Keratinocyte (primary cell): Measurements from ENCODE around the gene NGB. TPM values are rescaled to one million over a fixed set of nuclear protein-coding genes. Genes with fewer than 3 reads are reported as not detected.
A peak's percentile ranks its signal among the peaks of the same experiment; 100 is the strongest.

Source experiments
- DNase-seq: peaks from one replicate; pipeline ENCODE4 v3.0.0-alpha.2; 2011; ENCODE audit warnings: low read depth, missing footprints, low spot score
- FAIRE-seq: peaks from 2 replicates; lab custom pipeline; 2011; peaks lifted over from hg19 to GRCh38; lab: Jason Lieb, UNC
- H2AFZ ChIP-seq: 2 replicates; pipeline ENCODE4 v1.6.0; 2012; ENCODE audit warnings: low read length, control low read depth, inconsistent platforms; ENCODE audit not compliant: control insufficient read depth
- H3K27ac ChIP-seq: 2 replicates; pipeline ENCODE4 v1.5.1; 2011; ENCODE audit warnings: low read length; ENCODE audit not compliant: control insufficient read depth, insufficient read depth
- H3K27me3 ChIP-seq: 3 replicates; pipeline ENCODE4 v1.6.0; 2011; ENCODE audit warnings: low read length; ENCODE audit not compliant: control insufficient read depth, insufficient read depth; ENCODE audit errors: extremely low read depth
- H3K36me3 ChIP-seq, 2 experiments: 2 replicates in 1 of 2; 3 replicates in 1 of 2; pipeline ENCODE4 v1.5.1; 2011; ENCODE audit warnings: low read length in 2 of 2, mild to moderate bottlenecking in 1 of 2; ENCODE audit not compliant: control insufficient read depth in 2 of 2, insufficient read depth in 2 of 2; ENCODE audit errors: extremely low read depth in 1 of 2
- H3K4me1 ChIP-seq: 3 replicates; pipeline ENCODE4 v1.5.1; 2011; ENCODE audit warnings: low read length; ENCODE audit not compliant: control insufficient read depth, insufficient read depth; ENCODE audit errors: extremely low read depth
- H3K4me2 ChIP-seq: 3 replicates; pipeline ENCODE4 v1.6.0; 2011; ENCODE audit warnings: low read depth, low read length; ENCODE audit not compliant: control insufficient read depth, insufficient read depth; ENCODE audit errors: extremely low read depth
- H3K4me3 ChIP-seq, 3 experiments: fragments of 200-600 bp in 1 of 3; sonication (generic) in 1 of 3; 2 replicates in 2 of 3; 3 replicates in 1 of 3; pipeline ENCODE4 v1.5.1; 2011 to 2016; ENCODE audit warnings: low read length in 3 of 3, mild to moderate bottlenecking in 3 of 3, control low read depth in 2 of 3, inconsistent platforms in 1 of 3, low read depth in 1 of 3, mixed read lengths in 1 of 3, mixed run types in 1 of 3, moderate library complexity in 1 of 3; ENCODE audit not compliant: control insufficient read depth in 2 of 3, insufficient read depth in 2 of 3; ENCODE audit errors: extremely low read depth in 1 of 3
- H3K79me2 ChIP-seq: 2 replicates; pipeline ENCODE4 v1.6.0; 2012; ENCODE audit warnings: low read length; ENCODE audit not compliant: control insufficient read depth, insufficient read depth
- H3K9ac ChIP-seq: 3 replicates; pipeline ENCODE4 v1.6.0; 2011; ENCODE audit warnings: low read length; ENCODE audit not compliant: control insufficient read depth, insufficient read depth; ENCODE audit errors: extremely low read depth
- H3K9me1 ChIP-seq: 3 replicates; pipeline ENCODE4 v1.6.0; 2011; ENCODE audit warnings: low read length; ENCODE audit not compliant: control insufficient read depth, insufficient read depth; ENCODE audit errors: extremely low read depth
- H3K9me3 ChIP-seq: 2 replicates; pipeline ENCODE4 v1.5.1; 2012; ENCODE audit warnings: low read depth, low read length; ENCODE audit not compliant: control insufficient read depth
- H4K20me1 ChIP-seq: 3 replicates; pipeline ENCODE4 v1.6.0; 2011; ENCODE audit warnings: low read length; ENCODE audit not compliant: control insufficient read depth, insufficient read depth; ENCODE audit errors: extremely low read depth
- CTCF ChIP-seq, 3 experiments: IDR thresholded peaks in 1 of 3; conservative IDR thresholded peaks in 1 of 3; optimal IDR thresholded peaks in 1 of 3; 2 replicates in 2 of 3; 3 replicates in 1 of 3; pipeline versions ENCODE3 to v1.5.1; 2011; ENCODE audit warnings: low read length in 3 of 3, mild to moderate bottlenecking in 3 of 3, moderate library complexity in 2 of 3, control low read depth in 1 of 3, inconsistent platforms in 1 of 3; ENCODE audit not compliant: insufficient read depth in 2 of 3; ENCODE audit errors: extremely low read depth in 1 of 3
- EZH2 ChIP-seq: IDR thresholded peaks from one replicate; pipeline ENCODE4 v1.6.1; 2012; ENCODE audit warnings: inconsistent platforms, mild to moderate bottlenecking, low read length, moderate library complexity
- dilution Hi-C: fragments of 300-500 bp; cut with MboI; formaldehyde crosslinking; loops from one replicate; pipeline ENCODE4 v1.7.0; 2020; ENCODE audit warnings: low sequenced_read_pairs; ENCODE audit not compliant: extremely low pct_ligation_motif_present
- polyA plus RNA-seq, 5 experiments: library from polyadenylated mRNA; depleted of rRNA in 3 of 5; stranded (reverse) in 3 of 5; stranded (forward) in 1 of 5; unstranded in 1 of 5; fragments of >200 nt; gene quantifications; 1 replicate in 1 of 5; 2 replicates in 3 of 5; 3 replicates in 1 of 5; pipeline versions ENCODE4 v1.2.1 to v1.2.3, GENCODE V29; 2011 to 2012; ENCODE audit warnings: missing spikeins in 2 of 5, low read depth in 1 of 5, low replicate concordance in 1 of 5

The NGB gene
- polyA plus RNA-seq, 1 donor (not counting 4 experiments of a cell fraction or from before 2014, with no cell fraction given): not detected

- H4K20me1 ChIP-seq: no peaks in the 10 kb centered on the region
- DNase-seq: no peak
- H3K27ac ChIP-seq: peak overlapping the region; percentile 65
- no peaks in the 10 kb centered on the region for H3K27me3 ChIP-seq
- TF ChIP-seq EZH2: no peak
- TF ChIP-seq CTCF (optimal IDR thresholded peaks at IDR 0.05 in 1 of 3, IDR thresholded peaks at IDR 0.05 in 1 of 3, conservative IDR thresholded peaks at IDR 0.05 in 1 of 3; ENCODE audit: extremely low read depth in 1 of 3, insufficient read depth in 2 of 3, low read length in 3 of 3): no peak
- H3K4me1 ChIP-seq: peaks cover 32% of the 10 kb centered on the region
- no peak overlapping the region for H2AFZ ChIP-seq
- H3K9ac ChIP-seq: peak overlapping the region; percentile 39
- H3K9me3 ChIP-seq: no peaks in the 10 kb centered on the region
- no peak overlapping the region for H3K4me3 ChIP-seq
- H3K36me3 ChIP-seq: peaks cover 0 to 4% of the 10 kb centered on the region in 2 experiments
- H3K79me2 ChIP-seq: peaks cover 44% of the 10 kb centered on the region
- FAIRE-seq: no peak
- peaks cover 2% of the 10 kb centered on the region for H3K9me1 ChIP-seq
- dilution Hi-C loops: no loop called here
- H3K4me2 ChIP-seq: peak overlapping the region; percentile 65
Observed at GRCh38 chr14:77314539-77315457, 43.8 kb upstream of the NGB start.

GRCh38 chr14:77314043-77314442, 43.0 kb upstream of the NGB start:
- no peaks in the 10 kb centered on the region for H3K27me3 ChIP-seq
- H3K4me1 ChIP-seq: peaks cover 25% of the 10 kb centered on the region
- no peaks in the 10 kb centered on the region for H4K20me1 ChIP-seq
- no peak overlapping the region for H2AFZ ChIP-seq
- peak overlapping the region; percentile 65 for H3K4me2 ChIP-seq
- TF ChIP-seq CTCF (optimal IDR thresholded peaks at IDR 0.05 in 1 of 3, IDR thresholded peaks at IDR 0.05 in 1 of 3, conservative IDR thresholded peaks at IDR 0.05 in 1 of 3; ENCODE audit: extremely low read depth in 1 of 3, insufficient read depth in 2 of 3, low read length in 3 of 3): no peak
- TF ChIP-seq EZH2: no peak
- H3K4me3 ChIP-seq: no peak overlapping the region
- H3K79me2 ChIP-seq: peaks cover 36% of the 10 kb centered on the region
- H3K9me3 ChIP-seq: no peaks in the 10 kb centered on the region
- H3K9me1 ChIP-seq: peaks cover 2% of the 10 kb centered on the region
- H3K36me3 ChIP-seq: peaks cover 0 to 4% of the 10 kb centered on the region in 2 experiments
- peak overlapping the region; percentile 65 for H3K27ac ChIP-seq
- dilution Hi-C loops: no loop called here
- DNase-seq (peak; percentile 98), FAIRE-seq (peak; percentile 97)
- H3K9ac ChIP-seq: peak overlapping the region; percentile 39
